A549 (cell line): ENCODE data around the gene SLC22A31. TPM values are rescaled to one million over a fixed set of nuclear protein-coding genes. Genes with fewer than 3 reads are reported as not detected.

Source experiments
- ATAC-seq, 2 experiments: fragments of 200-7000 bp in 1 of 2; fragments of >200 bp in 1 of 2; cut with Nextera tagmentation in 1 of 2; cut with Tn5 transposase in 1 of 2; 3 replicates each; pipeline versions ENCODE4 v1.8.0 to v1.9.1; 2018 to 2020; ENCODE audit warnings: mild to moderate bottlenecking in 1 of 2, moderate library complexity in 1 of 2
- CTCF ChIA-PET: fragments of 300-600 bp; sonication (Branson Sonifier 250); formaldehyde crosslinking; extraction: SDS; loops from one replicate; lab custom pipeline; 2021; ENCODE audit warnings: antibody characterized with exemption, inconsistent platforms; lab: Yijun Ruan, JAX
- POLR2A ChIA-PET: fragments of 350-600 bp; formaldehyde crosslinking; extraction: SDS; loops from one replicate; lab custom pipeline; 2021; ENCODE audit warnings: antibody characterized with exemption, inconsistent platforms; lab: Yijun Ruan, JAX
- DNase-seq, 2 experiments: peaks; one replicate each; pipeline versions ENCODE4 v3.0.0 to v3.0.0-alpha.2; 2011 to 2016; ENCODE audit warnings: low read depth in 1 of 2, low spot score in 1 of 2
- FAIRE-seq: peaks from 2 replicates; lab custom pipeline; 2011; peaks lifted over from hg19 to GRCh38; lab: Jason Lieb, UNC
- H3K27ac ChIP-seq, 2 experiments: fragments of >200 bp; sonication (Bioruptor Twin); formaldehyde crosslinking; 3 replicates each; pipeline ENCODE4 v1.5.1; 2016 to 2017
- H3K4me1 ChIP-seq: fragments of >200 bp; sonication (Bioruptor Twin); formaldehyde crosslinking; 3 replicates; pipeline ENCODE4 v1.6.1; 2016
- H3K4me2 ChIP-seq: fragments of >200 bp; sonication (Bioruptor Twin); formaldehyde crosslinking; 3 replicates; pipeline ENCODE4 v1.6.1; 2016
- H3K4me3 ChIP-seq: fragments of >200 bp; sonication (Bioruptor Twin); formaldehyde crosslinking; 3 replicates; pipeline ENCODE4 v1.5.1; 2016
- H3K9me3 ChIP-seq: fragments of >200 bp; sonication (Bioruptor Twin); formaldehyde crosslinking; 3 replicates; pipeline ENCODE4 v1.6.1; 2016
- CBX2 ChIP-seq: fragments of 200-600 bp; sonication (generic); IDR thresholded peaks from 2 replicates; pipeline ENCODE4 v1.6.1; 2016; ENCODE audit warnings: low read depth, mild to moderate bottlenecking, borderline replicate concordance
- EP300 ChIP-seq, 2 experiments: fragments of >200 bp; sonication (Bioruptor Twin); formaldehyde crosslinking; IDR thresholded peaks; 2 replicates in 1 of 2; 3 replicates in 1 of 2; pipeline ENCODE4 v1.6.1; 2016 to 2017
- FOSB ChIP-seq: fragments of 250-450 bp; sonication (Bioruptor Pico); IDR thresholded peaks from 2 replicates; pipeline ENCODE4 v1.5.0; 2020; ENCODE audit warnings: mild to moderate bottlenecking, moderate library complexity
- FOSL2 ChIP-seq, 2 experiments: fragments of 450-650 bp in 1 of 2; fragments of >200 bp in 1 of 2; sonication (Bioruptor Twin) in 1 of 2; formaldehyde crosslinking; IDR thresholded peaks; 2 replicates each; pipeline versions ENCODE4 v1.5.0 to v1.6.1; 2016 to 2020; ENCODE audit warnings: mild to moderate bottlenecking in 1 of 2, moderate library complexity in 1 of 2
- HOXA7 ChIP-seq: fragments of 250-450 bp; sonication (Bioruptor Pico); IDR thresholded peaks from 2 replicates; pipeline ENCODE4 v1.5.0; 2020; ENCODE audit warnings: mild to moderate bottlenecking, moderate library complexity
- HOXB5 ChIP-seq: fragments of 250-450 bp; sonication (Bioruptor Pico); IDR thresholded peaks from 2 replicates; pipeline ENCODE4 v1.5.0; 2020; ENCODE audit warnings: mild to moderate bottlenecking, moderate library complexity
- KDM1A ChIP-seq: fragments of 200-600 bp; sonication (generic); IDR thresholded peaks from 2 replicates; pipeline ENCODE4 v1.6.1; 2016; ENCODE audit warnings: low read depth, mild to moderate bottlenecking
- NFE2L2 ChIP-seq: fragments of 150-350 bp; conservative IDR thresholded peaks from 2 replicates; pipeline ENCODE4 v1.6.1; 2014; ENCODE audit warnings: low read length
- NR3C1 ChIP-seq: fragments of >200 bp; sonication (Bioruptor Twin); formaldehyde crosslinking; IDR thresholded peaks from 3 replicates; pipeline ENCODE4 v1.6.1; 2017
- PHF8 ChIP-seq: fragments of 200-600 bp; sonication (generic); IDR thresholded peaks from 2 replicates; pipeline ENCODE4 v1.6.1; 2016; ENCODE audit warnings: low read depth, mild to moderate bottlenecking, antibody characterized with exemption, moderate library complexity, borderline replicate concordance
- RNF2 ChIP-seq: fragments of 200-600 bp; sonication (generic); IDR thresholded peaks from 2 replicates; pipeline ENCODE4 v1.6.1; 2016; ENCODE audit warnings: low read depth, mild to moderate bottlenecking, antibody characterized with exemption, moderate library complexity, borderline replicate concordance
- ZFP36 ChIP-seq: fragments of 450-650 bp; IDR thresholded peaks from 2 replicates; pipeline ENCODE4 v1.6.1; 2014; ENCODE audit warnings: borderline replicate concordance; ENCODE audit not compliant: partially characterized antibody
- WGBS: methylation state at CpG from one replicate; pipeline ENCODE4 v1.1.6; 2017; ENCODE audit errors: missing lambda C conversion rate; 5-methylcytosine and 5-hydroxymethylcytosine counted together
- polyA plus RNA-seq, 4 experiments: library from polyadenylated mRNA; depleted of rRNA in 3 of 4; stranded (reverse); fragments of >200 nt; fragmentation: RNase III in 1 of 4; extraction: RNeasy Plus Mini Kit Qiagen cat#74134 plus additional on column Dnase treatment in 1 of 4; gene quantifications; 2 replicates in 3 of 4; 3 replicates in 1 of 4; pipeline ENCODE4 v1.2.3, GENCODE V29; 2011 to 2017
- TF ChIP-seq, protein P1 (sequence below): fragments of 200-600 bp; sonication (generic); IDR thresholded peaks from 2 replicates; pipeline ENCODE4 v1.6.1; 2016; ENCODE audit warnings: antibody characterized with exemption, mild to moderate bottlenecking, moderate library complexity
- TF ChIP-seq, protein P2 (sequence below): fragments of >200 bp; sonication (Bioruptor Twin); formaldehyde crosslinking; IDR thresholded peaks from 3 replicates; pipeline ENCODE4 v1.5.1; 2016

The SLC22A31 gene
- polyA plus RNA-seq, 2 of the 4 experiments (the other 2 are of a cell fraction), result 0.36 to 0.77 TPM

DNA sequence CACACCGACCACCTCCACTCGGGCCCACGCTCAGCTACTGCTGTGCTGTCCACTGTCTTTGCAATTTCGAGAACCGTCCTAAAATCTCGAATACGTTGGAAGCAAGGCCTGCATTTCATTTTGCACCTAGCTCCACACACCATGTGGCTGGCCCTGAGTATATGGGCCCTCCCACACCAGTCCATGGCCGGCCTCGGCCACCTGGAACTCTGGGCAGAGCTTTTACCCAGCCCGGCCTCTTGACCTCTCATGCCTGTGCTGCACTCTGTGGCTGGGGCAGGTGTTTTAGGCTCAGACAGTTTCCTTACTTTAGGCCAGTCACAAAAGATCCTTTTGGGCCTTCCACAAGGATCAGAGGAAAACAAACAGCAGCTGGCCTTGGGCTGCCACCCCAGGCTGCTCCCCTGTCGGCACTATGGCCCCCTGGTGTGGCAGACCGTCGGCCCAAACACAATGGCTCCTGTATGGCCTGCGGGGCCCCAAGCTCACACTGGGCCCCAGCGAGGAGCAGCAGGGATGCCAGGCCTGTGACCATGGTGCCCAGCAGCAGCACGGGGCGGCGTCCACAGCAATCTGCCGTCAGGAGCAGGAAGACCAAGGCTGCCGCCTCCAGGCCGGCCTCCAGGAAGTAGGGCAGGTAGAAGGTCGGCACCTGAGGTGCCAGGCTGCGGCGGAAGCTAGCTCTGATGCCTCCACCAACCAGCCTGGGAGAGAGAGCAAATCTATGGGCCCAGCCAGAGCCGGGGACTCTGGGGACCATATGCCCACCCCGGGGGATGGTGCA lies 2.5 kb downstream of the SLC22A31 start:
- ATAC-seq, result no peak
- no peak for TF ChIP-seq ZFP36
- no peak for TF ChIP-seq NR3C1
- no peak for TF ChIP-seq EP300 (IDR thresholded peaks at IDR 0.05)
- TF ChIP-seq HOXA7 (CRISPR knock-in tag), result no peak
- no peak for TF ChIP-seq PHF8
- TF ChIP-seq, protein P1, sequence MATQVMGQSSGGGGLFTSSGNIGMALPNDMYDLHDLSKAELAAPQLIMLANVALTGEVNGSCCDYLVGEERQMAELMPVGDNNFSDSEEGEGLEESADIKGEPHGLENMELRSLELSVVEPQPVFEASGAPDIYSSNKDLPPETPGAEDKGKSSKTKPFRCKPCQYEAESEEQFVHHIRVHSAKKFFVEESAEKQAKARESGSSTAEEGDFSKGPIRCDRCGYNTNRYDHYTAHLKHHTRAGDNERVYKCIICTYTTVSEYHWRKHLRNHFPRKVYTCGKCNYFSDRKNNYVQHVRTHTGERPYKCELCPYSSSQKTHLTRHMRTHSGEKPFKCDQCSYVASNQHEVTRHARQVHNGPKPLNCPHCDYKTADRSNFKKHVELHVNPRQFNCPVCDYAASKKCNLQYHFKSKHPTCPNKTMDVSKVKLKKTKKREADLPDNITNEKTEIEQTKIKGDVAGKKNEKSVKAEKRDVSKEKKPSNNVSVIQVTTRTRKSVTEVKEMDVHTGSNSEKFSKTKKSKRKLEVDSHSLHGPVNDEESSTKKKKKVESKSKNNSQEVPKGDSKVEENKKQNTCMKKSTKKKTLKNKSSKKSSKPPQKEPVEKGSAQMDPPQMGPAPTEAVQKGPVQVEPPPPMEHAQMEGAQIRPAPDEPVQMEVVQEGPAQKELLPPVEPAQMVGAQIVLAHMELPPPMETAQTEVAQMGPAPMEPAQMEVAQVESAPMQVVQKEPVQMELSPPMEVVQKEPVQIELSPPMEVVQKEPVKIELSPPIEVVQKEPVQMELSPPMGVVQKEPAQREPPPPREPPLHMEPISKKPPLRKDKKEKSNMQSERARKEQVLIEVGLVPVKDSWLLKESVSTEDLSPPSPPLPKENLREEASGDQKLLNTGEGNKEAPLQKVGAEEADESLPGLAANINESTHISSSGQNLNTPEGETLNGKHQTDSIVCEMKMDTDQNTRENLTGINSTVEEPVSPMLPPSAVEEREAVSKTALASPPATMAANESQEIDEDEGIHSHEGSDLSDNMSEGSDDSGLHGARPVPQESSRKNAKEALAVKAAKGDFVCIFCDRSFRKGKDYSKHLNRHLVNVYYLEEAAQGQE, result no peak
- no peak for TF ChIP-seq CBX2
- TF ChIP-seq RNF2, result no peak
- TF ChIP-seq NFE2L2, result no peak
- no peak for TF ChIP-seq FOSL2 (IDR thresholded peaks at IDR 0.05)
- TF ChIP-seq FOSL2 (CRISPR knock-in tag; IDR thresholded peaks at IDR 0.05), result no peak
- TF ChIP-seq HOXB5 (CRISPR knock-in tag), result no peak
- TF ChIP-seq, protein P2, sequence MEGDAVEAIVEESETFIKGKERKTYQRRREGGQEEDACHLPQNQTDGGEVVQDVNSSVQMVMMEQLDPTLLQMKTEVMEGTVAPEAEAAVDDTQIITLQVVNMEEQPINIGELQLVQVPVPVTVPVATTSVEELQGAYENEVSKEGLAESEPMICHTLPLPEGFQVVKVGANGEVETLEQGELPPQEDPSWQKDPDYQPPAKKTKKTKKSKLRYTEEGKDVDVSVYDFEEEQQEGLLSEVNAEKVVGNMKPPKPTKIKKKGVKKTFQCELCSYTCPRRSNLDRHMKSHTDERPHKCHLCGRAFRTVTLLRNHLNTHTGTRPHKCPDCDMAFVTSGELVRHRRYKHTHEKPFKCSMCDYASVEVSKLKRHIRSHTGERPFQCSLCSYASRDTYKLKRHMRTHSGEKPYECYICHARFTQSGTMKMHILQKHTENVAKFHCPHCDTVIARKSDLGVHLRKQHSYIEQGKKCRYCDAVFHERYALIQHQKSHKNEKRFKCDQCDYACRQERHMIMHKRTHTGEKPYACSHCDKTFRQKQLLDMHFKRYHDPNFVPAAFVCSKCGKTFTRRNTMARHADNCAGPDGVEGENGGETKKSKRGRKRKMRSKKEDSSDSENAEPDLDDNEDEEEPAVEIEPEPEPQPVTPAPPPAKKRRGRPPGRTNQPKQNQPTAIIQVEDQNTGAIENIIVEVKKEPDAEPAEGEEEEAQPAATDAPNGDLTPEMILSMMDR, result no peak
- 86% methylated on average over 26 of the region's 26 CpGs for WGBS
- FAIRE-seq, result no peak
- CTCF ChIA-PET, result interaction anchor here (1.0 to 1.3 kb wide), 4 partner anchors 13 to 30 kb away, joined by 3 read pairs; partner anchors contain the start of gene ZNF778
- peaks cover 12% of the 10 kb centered on the region for H3K4me1 ChIP-seq
- no peak overlapping the region for H3K4me3 ChIP-seq
- no peak overlapping the region for H3K4me2 ChIP-seq
- DNase-seq, result no peak
- H3K27ac ChIP-seq, result no peak overlapping the region
- POLR2A ChIA-PET, result no interaction called here
- 0 out of 3 replicates have a peak, but pooled peaks cover under 1% of the 10 kb centered on the region for H3K9me3 ChIP-seq

DNA sequence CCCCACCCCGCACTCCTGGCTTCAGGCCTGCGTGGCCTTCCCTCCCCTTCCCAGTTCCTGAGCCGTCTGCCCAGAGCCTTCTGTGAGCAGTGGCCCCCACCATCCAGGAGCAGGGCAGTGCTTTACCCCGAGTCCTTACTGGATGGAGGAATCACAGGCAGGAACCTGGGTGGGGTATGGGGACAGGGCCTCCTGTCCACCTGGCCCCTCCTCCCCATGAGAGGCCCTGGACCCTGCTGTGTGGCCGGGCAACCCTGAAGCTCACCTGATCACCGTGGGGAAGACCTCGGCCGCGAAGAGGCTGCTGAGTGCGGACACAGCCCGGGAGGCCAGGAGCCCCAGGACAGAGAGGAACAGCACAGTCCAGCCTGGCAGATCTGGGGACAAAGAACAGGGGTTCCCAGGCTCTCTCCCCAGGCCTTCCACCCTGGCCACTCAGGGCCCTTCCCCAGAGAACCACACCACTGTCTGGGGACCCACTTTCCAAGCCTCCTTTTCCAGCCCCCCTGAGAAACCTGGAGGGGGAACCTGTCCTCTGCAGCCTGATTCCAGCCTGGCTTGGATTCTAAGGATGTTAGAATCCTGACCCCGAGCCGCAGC lies 3.2 kb downstream of the SLC22A31 start:
- CTCF ChIA-PET, result interaction anchor here (0.7 to 1.3 kb wide), 5 partner anchors 14 to 843 kb away, joined by 3 to 4 read pairs (median 3); partner anchors contain the start of gene ZNF778
- TF ChIP-seq FOSB (CRISPR knock-in tag) (no peak), KDM1A (no peak)
- TF ChIP-seq, all 56 proteins: peak for 0
- no peak overlapping the region for H3K4me2 ChIP-seq
- POLR2A ChIA-PET, result no interaction called here
- WGBS, result 98% methylated on average over 9 of the region's 13 CpGs
- DNase-seq, result no peak
- H3K27ac ChIP-seq, result no peak overlapping the region
- no peaks in the 10 kb centered on the region for H3K9me3 ChIP-seq
- no peak for FAIRE-seq
- ATAC-seq, result no peak
- no peak overlapping the region for H3K4me3 ChIP-seq
- peaks cover 12% of the 10 kb centered on the region for H3K4me1 ChIP-seq
